Fibroblast of lung (primary cell): Measurements from ENCODE around the gene VGLL4. TPM values are rescaled to one million over a fixed set of nuclear protein-coding genes. Genes with fewer than 3 reads are reported as not detected.

ENCODE experiments used
- DNase-seq, 2 donors: peaks; one replicate each; pipeline versions ENCODE4 v3.0.0 to v3.0.0-alpha.2; 2010; ENCODE audit warnings: low read depth in 2 of 2
- H2AFZ ChIP-seq: 2 replicates; pipeline ENCODE4 v1.5.1; 2012; ENCODE audit warnings: low read length, control low read depth, inconsistent platforms
- H3K27ac ChIP-seq: 2 replicates; pipeline ENCODE4 v1.5.1; 2011; ENCODE audit warnings: low read length, control low read depth; ENCODE audit not compliant: insufficient read depth
- H3K27me3 ChIP-seq: 2 replicates; pipeline ENCODE4 v1.5.1; 2011; ENCODE audit warnings: mild to moderate bottlenecking, low read length; ENCODE audit not compliant: control insufficient read depth, insufficient read depth
- H3K36me3 ChIP-seq: 2 replicates; pipeline ENCODE4 v1.5.1; 2011; ENCODE audit warnings: low read length; ENCODE audit not compliant: control insufficient read depth, insufficient read depth
- H3K4me1 ChIP-seq: 2 replicates; pipeline ENCODE4 v1.5.1; 2011; ENCODE audit warnings: low read length; ENCODE audit not compliant: control insufficient read depth, insufficient read depth; ENCODE audit errors: extremely low read depth
- H3K4me2 ChIP-seq: 2 replicates; pipeline ENCODE4 v1.5.1; 2011; ENCODE audit warnings: low read length, control low read depth; ENCODE audit not compliant: insufficient read depth; ENCODE audit errors: extremely low read depth
- H3K4me3 ChIP-seq, 4 experiments: fragments of 200-600 bp in 1 of 4; sonication (generic) in 1 of 4; replicated peaks in 1 of 4; 2 replicates each; pipeline ENCODE4 v1.5.1; 2011 to 2016; ENCODE audit warnings: low read length in 4 of 4, low read depth in 3 of 4, mild to moderate bottlenecking in 3 of 4, control low read depth in 2 of 4, inconsistent platforms in 1 of 4, mixed read lengths in 1 of 4; ENCODE audit not compliant: insufficient read depth in 1 of 4; ENCODE audit errors: control extremely low read depth in 1 of 4
- H3K79me2 ChIP-seq: 2 replicates; pipeline ENCODE4 v1.5.1; 2012; ENCODE audit warnings: mild to moderate bottlenecking, low read length, inconsistent platforms; ENCODE audit not compliant: control insufficient read depth, insufficient read depth
- H3K9ac ChIP-seq: 2 replicates; pipeline ENCODE4 v1.5.1; 2011; ENCODE audit warnings: mild to moderate bottlenecking, low read length, control low read depth; ENCODE audit not compliant: insufficient read depth
- H3K9me3 ChIP-seq: 2 replicates; pipeline ENCODE4 v1.5.1; 2012; ENCODE audit warnings: low read depth, low read length; ENCODE audit not compliant: control insufficient read depth, insufficient read depth
- H4K20me1 ChIP-seq: 2 replicates; pipeline ENCODE4 v1.5.1; 2011; ENCODE audit warnings: low read length; ENCODE audit not compliant: control insufficient read depth, insufficient read depth; ENCODE audit errors: extremely low read depth
- CTCF ChIP-seq, 2 donors: IDR thresholded peaks in 1 of 2; conservative IDR thresholded peaks in 1 of 2; 1 replicate in 1 of 2; 2 replicates in 1 of 2; pipeline ENCODE4 v1.5.1; 2011 to 2012; ENCODE audit warnings: low read length in 2 of 2, control low read depth in 1 of 2, inconsistent platforms in 1 of 2, low read depth in 1 of 2, mild to moderate bottlenecking in 1 of 2
- EZH2 ChIP-seq: IDR thresholded peaks from 2 replicates; pipeline ENCODE4 v1.5.1; 2012; ENCODE audit warnings: low read length, control low read depth, mild to moderate bottlenecking; ENCODE audit errors: missing control alignments
- polyA minus RNA-seq: library from RNA; depleted of rRNA, polyadenylated mRNA; stranded (reverse); fragments of >200 nt; gene quantifications from 2 replicates; pipeline ENCODE4 v1.2.3, GENCODE V29; 2011; ENCODE audit warnings: low replicate concordance
- polyA plus RNA-seq, 2 donors: library from polyadenylated mRNA; depleted of rRNA in 1 of 2; stranded (reverse) in 1 of 2; unstranded in 1 of 2; fragments of >200 nt; gene quantifications; 2 replicates each; pipeline ENCODE4 v1.2.1, GENCODE V29; 2011 to 2012; ENCODE audit warnings: missing spikeins in 1 of 2
- total RNA-seq: library from RNA; depleted of rRNA; stranded (reverse); fragments of >200 nt; gene quantifications from 2 replicates; pipeline ENCODE4 v1.2.1, GENCODE V29; 2014

Gene VGLL4
- 34.7 and 37.8 TPM in 2 replicates for total RNA-seq
- polyA plus RNA-seq, result 17.5 and 18.4 TPM in 2 replicates
- polyA plus RNA-seq (2012), result 13.3 and 13.9 TPM in 2 replicates
- 12.7 and 23.8 TPM in 2 replicates for polyA minus RNA-seq

GRCh38 chr3:11643605-11644087 lies at the start of gene VGLL4:
VGLL4 (minus strand) TSS chr3:11643915; CDS start chr3:11643518, 397 bp downstream.
- H3K4me2 ChIP-seq, result peak within 1 kb of the TSS; percentile 49
- TF ChIP-seq CTCF (conservative IDR thresholded peaks at IDR 0.05 in 1 of 2, IDR thresholded peaks at IDR 0.05 in 1 of 2; ENCODE audit: low read depth in 1 of 2, low read length in 2 of 2), result no peak
- no peak for TF ChIP-seq EZH2

GRCh38 chr3:11692532-11692813 lies 48.8 kb upstream of the VGLL4 start:
- no peak for TF ChIP-seq EZH2
- TF ChIP-seq CTCF (conservative IDR thresholded peaks at IDR 0.05 in 1 of 2, IDR thresholded peaks at IDR 0.05 in 1 of 2; ENCODE audit: low read depth in 1 of 2, low read length in 2 of 2), result no peak
- Histone ChIP-seq H3K79me2 (no peaks in the 10 kb centered on the region), H3K36me3 (no peaks in the 10 kb centered on the region), H2AFZ (no peak overlapping the region), H3K27me3 (no peaks in the 10 kb centered on the region), H4K20me1 (no peaks in the 10 kb centered on the region), H3K9ac (no peak overlapping the region), H3K27ac (no peak overlapping the region), H3K4me1 (no peaks in the 10 kb centered on the region), H3K4me3 (no peak overlapping the region), H3K9me3 (no peaks in the 10 kb centered on the region), H3K4me2 (no peak overlapping the region)
- DNase-seq, result no peak

More at GRCh38 chr3:11643605-11644087, at the start of gene VGLL4:
- H3K27ac ChIP-seq, result peak within 1 kb of the TSS; percentile 89
- DNase-seq, result peak; percentile 94 to 97
- H3K4me1 ChIP-seq, result peaks cover 6% of the 10 kb centered on the region
- peak within 1 kb of the TSS; percentile 70 for H3K9ac ChIP-seq
- H4K20me1 ChIP-seq, result no peaks in the 10 kb centered on the region
- peaks cover 36% of the 10 kb centered on the region for H3K79me2 ChIP-seq
- H2AFZ ChIP-seq, result no peak within 1 kb of the TSS
- H3K36me3 ChIP-seq, result no peaks in the 10 kb centered on the region
- no peaks in the 10 kb centered on the region for H3K9me3 ChIP-seq
- peak within 1 kb of the TSS; percentile 62 to 89 (median 78) for H3K4me3 ChIP-seq
- no peaks in the 10 kb centered on the region for H3K27me3 ChIP-seq

GRCh38 chr3:11691767-11692531 lies 48.2 kb upstream of the VGLL4 start:
- TF ChIP-seq CTCF (conservative IDR thresholded peaks at IDR 0.05 in 1 of 2, IDR thresholded peaks at IDR 0.05 in 1 of 2; ENCODE audit: low read depth in 1 of 2, low read length in 2 of 2) (no peak), EZH2 (no peak)
- H3K27ac ChIP-seq, result no peak overlapping the region
- H3K36me3 ChIP-seq, result no peaks in the 10 kb centered on the region
- H3K4me2 ChIP-seq, result no peak overlapping the region
- H3K4me1 ChIP-seq, result no peaks in the 10 kb centered on the region
- no peaks in the 10 kb centered on the region for H3K79me2 ChIP-seq
- no peaks in the 10 kb centered on the region for H3K27me3 ChIP-seq
- H4K20me1 ChIP-seq, result no peaks in the 10 kb centered on the region
- no peak overlapping the region for H3K4me3 ChIP-seq
- no peak for DNase-seq
- H3K9me3 ChIP-seq, result no peaks in the 10 kb centered on the region
- no peak overlapping the region for H3K9ac ChIP-seq
- no peak overlapping the region for H2AFZ ChIP-seq
